Prostate gland (tissue), 2 donors: ENCODE measurements around the gene SLX4. TPM values are rescaled to one million over a fixed set of nuclear protein-coding genes. Genes with fewer than 3 reads are reported as not detected.
A peak's percentile ranks its signal among the peaks of the same experiment; 100 is the strongest.

Experiments
- DNase-seq: peaks from one replicate; pipeline ENCODE4 v3.0.0-alpha.2; 2019; ENCODE audit warnings: low spot score
- H3K27ac ChIP-seq, 2 donors: fragments of 200-600 bp; sonication (generic); 2 replicates each; pipeline ENCODE4 v1.5.1; 2017 to 2019
- H3K27me3 ChIP-seq: fragments of 200-600 bp; sonication (generic); replicated peaks from 2 replicates; pipeline ENCODE4 v1.5.1; 2019; ENCODE audit not compliant: insufficient read depth
- H3K36me3 ChIP-seq, 2 donors: fragments of 200-600 bp; sonication (generic); 1 replicate in 1 of 2; 2 replicates in 1 of 2; pipeline versions ENCODE4 v1.5.1 to v1.8.1; 2017 to 2019
- H3K4me1 ChIP-seq: fragments of 200-600 bp; sonication (generic); replicated peaks from 2 replicates; pipeline ENCODE4 v1.5.1; 2019
- H3K4me3 ChIP-seq, 2 donors: fragments of 200-600 bp; sonication (generic); 2 replicates each; pipeline ENCODE4 v1.5.1; 2017 to 2019
- H3K9me3 ChIP-seq: fragments of 200-600 bp; sonication (generic); 2 replicates; pipeline ENCODE4 v1.5.1; 2017
- CTCF ChIP-seq, 4 experiments: fragments of 200-600 bp in 2 of 4; fragments of 450-650 bp in 2 of 4; sonication (generic) in 2 of 4; IDR thresholded peaks; 1 replicate in 3 of 4; 2 replicates in 1 of 4; pipeline ENCODE4 v1.5.1; 2016 to 2019; ENCODE audit warnings: antibody characterized with exemption in 4 of 4, mild to moderate bottlenecking in 2 of 4, moderate library complexity in 2 of 4
- POLR2A ChIP-seq: fragments of 450-650 bp; IDR thresholded peaks from one replicate; pipeline ENCODE4 v1.6.1; 2016; ENCODE audit warnings: antibody characterized with exemption, mild to moderate bottlenecking
- POLR2AphosphoS5 ChIP-seq: sonication (generic); formaldehyde crosslinking; IDR thresholded peaks from one replicate; pipeline ENCODE4 v1.6.1; 2017; ENCODE audit warnings: antibody characterized with exemption
- WGBS: methylation state at CpG from one replicate; pipeline ENCODE4 v1.1.5; 2018; 5-methylcytosine and 5-hydroxymethylcytosine counted together
- intact Hi-C: fragments of 100-400 bp; cut with DNase I; formaldehyde crosslinking; loops from one replicate; pipeline ENCODE4 v1.14.2; 2022
- total RNA-seq, 2 donors: library from RNA; depleted of rRNA; stranded (reverse); fragments of >200 nt; gene quantifications; one replicate each; pipeline ENCODE4 v1.1.0, GENCODE V29; 2016

Gene SLX4
- total RNA-seq, 2 donors from 2014 or later, result 4.9 to 14.7 TPM

GRCh38 chr16:3578610-3579551, 32.5 kb downstream of the SLX4 start:
- no peaks in the 10 kb centered on the region for H3K36me3 ChIP-seq
- intact Hi-C loops, result no loop called here
- no peak overlapping the region for H3K4me3 ChIP-seq
- TF ChIP-seq CTCF (IDR thresholded peaks at IDR 0.05), result no peak
- TF ChIP-seq POLR2AphosphoS5, result no peak
- TF ChIP-seq POLR2A, result no peak
- 46% methylated on average over 12 of the region's 20 CpGs for WGBS
- H3K4me1 ChIP-seq, result no peaks in the 10 kb centered on the region
- no peaks in the 10 kb centered on the region for H3K27me3 ChIP-seq
- DNase-seq, result no peak
- H3K9me3 ChIP-seq, result no peaks in the 10 kb centered on the region
- no peak overlapping the region for H3K27ac ChIP-seq

DNA sequence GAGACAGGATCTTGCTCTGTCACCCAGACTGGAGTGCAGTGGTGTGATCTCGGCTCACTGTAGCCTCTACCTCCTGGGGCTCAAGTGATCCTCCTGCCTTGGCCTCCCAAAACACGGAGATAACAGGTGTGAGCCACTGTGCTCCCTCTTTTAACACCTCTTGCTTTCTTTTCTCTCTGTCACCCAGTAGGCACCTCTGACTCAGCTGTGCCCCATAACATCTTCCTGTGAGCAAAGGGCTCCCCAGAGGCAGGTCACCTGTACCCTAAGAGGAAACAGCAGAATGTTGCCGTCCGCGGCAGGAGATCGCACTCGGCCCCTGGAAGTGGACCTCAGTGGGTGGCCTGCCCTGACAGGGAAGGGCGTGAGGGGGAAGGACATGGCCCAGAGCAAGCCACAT, 33.3 kb downstream of the SLX4 start:
- H3K27me3 ChIP-seq, result no peaks in the 10 kb centered on the region
- H3K4me1 ChIP-seq, result no peaks in the 10 kb centered on the region
- WGBS, result 90% methylated on average over 8 of the region's 8 CpGs
- no peaks in the 10 kb centered on the region for H3K36me3 ChIP-seq
- no peak overlapping the region for H3K27ac ChIP-seq
- TF ChIP-seq CTCF (IDR thresholded peaks at IDR 0.05) (no peak), POLR2A (no peak), POLR2AphosphoS5 (no peak)
- H3K9me3 ChIP-seq, result no peaks in the 10 kb centered on the region
- intact Hi-C loops, result no loop called here
- no peak overlapping the region for H3K4me3 ChIP-seq
- no peak for DNase-seq

- Histone ChIP-seq H3K9me3 (no peaks in the 10 kb centered on the region), H3K36me3 (no peaks in the 10 kb centered on the region), H3K27me3 (no peaks in the 10 kb centered on the region), H3K4me3 (peak within 1 kb of the TSS in 1 of 2 donors; percentile 13), H3K27ac (no peak within 1 kb of the TSS), H3K4me1 (no peaks in the 10 kb centered on the region)
- intact Hi-C loops, result no loop called here
- TF ChIP-seq POLR2AphosphoS5 (no peak), CTCF (IDR thresholded peaks at IDR 0.05) (no peak), POLR2A (no peak)
- no peak for DNase-seq
- 49% methylated on average over 12 of the region's 18 CpGs for WGBS
Measured at GRCh38 chr16:3577302-3577752, 34.1 kb downstream of the SLX4 start, which contains the start of gene NLRC3. NLRC3 (minus strand) TSS chr16:3577403; CDS start chr16:3565036, 12,367 bp downstream.

- Histone ChIP-seq H3K9me3 (no peaks in the 10 kb centered on the region), H3K4me3 (no peak overlapping the region), H3K4me1 (no peaks in the 10 kb centered on the region), H3K27ac (no peak overlapping the region), H3K36me3 (no peaks in the 10 kb centered on the region), H3K27me3 (no peaks in the 10 kb centered on the region)
- no peak for DNase-seq
- TF ChIP-seq POLR2AphosphoS5 (no peak), CTCF (IDR thresholded peaks at IDR 0.05) (no peak), POLR2A (no peak)
- intact Hi-C loops, result no loop called here
- 89% methylated on average over 11 of the region's 11 CpGs for WGBS
Measured at GRCh38 chr16:3576211-3576610, 35.2 kb downstream of the SLX4 start.
